Measurements from ENCODE around the gene CEACAM19.

- no peak for TF ChIP-seq CTCF (conservative IDR thresholded peaks at IDR 0.05 in 1 of 2, IDR thresholded peaks at IDR 0.05 in 1 of 2; ENCODE audit: low read depth in 1 of 2, low read length in 2 of 2)
- no peak for TF ChIP-seq EZH2 (IDR thresholded peaks at IDR 0.05; ENCODE audit: low read length, missing control alignments)
These were observed 27.4 kb downstream of the CEACAM19 start, which contains the start of gene CEACAM16 for GRCh38 chr19:44698492-44699201.
